H9 (cell line): ENCODE results near the gene CD209. TPM values are rescaled to one million over a fixed set of nuclear protein-coding genes. Genes with fewer than 3 reads are reported as not detected.

Source experiments
- DNase-seq: peaks from one replicate; pipeline ENCODE4 v3.0.0-alpha.2; 2017
- H2AFZ ChIP-seq: one replicate; pipeline ENCODE4 v1.6.1; 2013; ENCODE audit warnings: mild to moderate bottlenecking, low read length, control low read depth, moderate library complexity
- H2AK5ac ChIP-seq: 2 replicates; pipeline ENCODE4 v1.6.1; 2013; ENCODE audit warnings: low read length, control low read depth, mixed read lengths; ENCODE audit not compliant: insufficient read length
- H2BK120ac ChIP-seq: one replicate; pipeline ENCODE4 v1.6.1; 2013; ENCODE audit warnings: low read depth, mild to moderate bottlenecking, low read length, control low read depth, inconsistent platforms; ENCODE audit not compliant: poor library complexity, severe bottlenecking
- H2BK12ac ChIP-seq: 2 replicates; pipeline ENCODE4 v1.6.1; 2013; ENCODE audit warnings: low read length, control low read depth, mixed read lengths, low read depth; ENCODE audit not compliant: insufficient read length
- H2BK15ac ChIP-seq: 2 replicates; pipeline ENCODE4 v1.6.1; 2013; ENCODE audit warnings: low read depth, low read length, control low read depth
- H2BK20ac ChIP-seq: one replicate; pipeline ENCODE4 v1.6.1; 2013; ENCODE audit warnings: low read depth, mild to moderate bottlenecking, low read length, control low read depth, inconsistent platforms; ENCODE audit not compliant: poor library complexity, severe bottlenecking
- H2BK5ac ChIP-seq: 2 replicates; pipeline ENCODE4 v1.6.1; 2013; ENCODE audit warnings: low read length, control low read depth, mixed read lengths; ENCODE audit not compliant: insufficient read length
- H3K14ac ChIP-seq: 2 replicates; pipeline ENCODE4 v1.6.1; 2013; ENCODE audit warnings: low read length, control low read depth; ENCODE audit not compliant: insufficient read depth
- H3K18ac ChIP-seq: 2 replicates; pipeline ENCODE4 v1.6.1; 2013; ENCODE audit warnings: low read depth, mild to moderate bottlenecking, mixed read lengths, low read length, control low read depth; ENCODE audit not compliant: insufficient read length
- H3K23ac ChIP-seq: 2 replicates; pipeline ENCODE4 v1.6.1; 2013; ENCODE audit warnings: low read length, control low read depth, mixed read lengths, low read depth; ENCODE audit not compliant: insufficient read length
- H3K23me2 ChIP-seq: 2 replicates; pipeline ENCODE4 v1.6.1; 2013; ENCODE audit warnings: low read depth, mild to moderate bottlenecking, mixed read lengths, low read length, control low read depth; ENCODE audit not compliant: insufficient read length, poor library complexity, severe bottlenecking
- H3K27ac ChIP-seq: 2 replicates; pipeline ENCODE4 v1.5.1; 2013; ENCODE audit warnings: low read length, control low read depth, mixed read lengths, low read depth; ENCODE audit not compliant: insufficient read length
- H3K27me3 ChIP-seq: 2 replicates; pipeline ENCODE4 v1.6.1; 2013; ENCODE audit warnings: low read length, control low read depth, inconsistent platforms; ENCODE audit not compliant: insufficient read depth
- H3K4ac ChIP-seq: 2 replicates; pipeline ENCODE4 v1.6.1; 2013; ENCODE audit warnings: low read depth, mild to moderate bottlenecking, control low read depth, inconsistent platforms, low read length, moderate library complexity
- H3K4me1 ChIP-seq: 2 replicates; pipeline ENCODE4 v1.6.1; 2013; ENCODE audit warnings: low read length, control low read depth, inconsistent platforms; ENCODE audit not compliant: insufficient read depth
- H3K4me2 ChIP-seq: 2 replicates; pipeline ENCODE4 v1.6.1; 2013; ENCODE audit warnings: low read length, control low read depth, mixed read lengths; ENCODE audit not compliant: insufficient read length, insufficient read depth
- H3K56ac ChIP-seq: 2 replicates; pipeline ENCODE4 v1.6.1; 2013; ENCODE audit warnings: low read depth, mild to moderate bottlenecking, mixed read lengths, low read length, control low read depth; ENCODE audit not compliant: insufficient read length
- H3K79me1 ChIP-seq: 2 replicates; pipeline ENCODE4 v1.6.1; 2013; ENCODE audit warnings: low read depth, mild to moderate bottlenecking, moderate library complexity, low read length, control low read depth, inconsistent platforms; ENCODE audit not compliant: insufficient read depth, poor library complexity, severe bottlenecking
- H3K79me2 ChIP-seq: 2 replicates; pipeline ENCODE4 v1.6.1; 2013; ENCODE audit warnings: low read length, control low read depth, inconsistent platforms; ENCODE audit not compliant: insufficient read depth
- H3K9ac ChIP-seq: 2 replicates; pipeline ENCODE4 v1.6.1; 2013; ENCODE audit warnings: low read length, control low read depth, mixed read lengths; ENCODE audit not compliant: insufficient read length; ENCODE audit errors: extremely low read depth
- H3K9me3 ChIP-seq: one replicate; pipeline ENCODE4 v1.6.1; 2013; ENCODE audit warnings: low read depth, low read length, inconsistent platforms; ENCODE audit not compliant: control insufficient read depth
- H3T11ph ChIP-seq: one replicate; pipeline ENCODE4 v1.6.1; 2013; ENCODE audit warnings: mild to moderate bottlenecking, low read length, control low read depth, inconsistent platforms
- H4K20me1 ChIP-seq: one replicate; pipeline ENCODE4 v1.6.1; 2013; ENCODE audit not compliant: control insufficient read depth, insufficient read length, insufficient read depth
- H4K5ac ChIP-seq: 2 replicates; pipeline ENCODE4 v1.6.1; 2013; ENCODE audit warnings: low read depth, mild to moderate bottlenecking, mixed read lengths, low read length, control low read depth; ENCODE audit not compliant: insufficient read length
- H4K8ac ChIP-seq: replicated peaks from 2 replicates; pipeline ENCODE4 v1.6.1; 2013; ENCODE audit warnings: low read length, control low read depth, mixed read lengths, low read depth; ENCODE audit not compliant: insufficient read length
- H4K91ac ChIP-seq: 2 replicates; pipeline ENCODE4 v1.6.1; 2013; ENCODE audit warnings: low read depth, mild to moderate bottlenecking, moderate library complexity, mixed read lengths, low read length, control low read depth; ENCODE audit not compliant: insufficient read length
- H3K27ac Mint-ChIP-seq, 3 experiments: 2 replicates in 2 of 3; 3 replicates in 1 of 3; pipeline ENCODE4 v1.8.0; 2020 to 2021; ENCODE audit warnings: mixed read lengths in 3 of 3, mild to moderate bottlenecking in 1 of 3, moderate library complexity in 1 of 3
- H3K27me3 Mint-ChIP-seq: 2 replicates; pipeline ENCODE4 v1.8.0; 2021; ENCODE audit warnings: low read depth, mild to moderate bottlenecking, moderate library complexity, mixed read lengths
- H3K36me3 Mint-ChIP-seq, 3 experiments: 2 replicates in 2 of 3; 3 replicates in 1 of 3; pipeline ENCODE4 v1.8.0; 2020 to 2021; ENCODE audit warnings: low read depth in 3 of 3, mixed read lengths in 3 of 3; ENCODE audit not compliant: insufficient read depth in 1 of 3
- H3K4me1 Mint-ChIP-seq, 2 experiments: 2 replicates each; pipeline ENCODE4 v1.8.0; 2020; ENCODE audit warnings: mixed read lengths in 2 of 2
- H3K4me3 Mint-ChIP-seq, 2 experiments: 2 replicates in 1 of 2; 3 replicates in 1 of 2; pipeline ENCODE4 v1.8.0; 2020 to 2021; ENCODE audit warnings: mild to moderate bottlenecking in 2 of 2, mixed read lengths in 2 of 2, moderate library complexity in 1 of 2
- H3K9me3 Mint-ChIP-seq, 2 experiments: 2 replicates in 1 of 2; 3 replicates in 1 of 2; pipeline ENCODE4 v1.8.0; 2020; ENCODE audit warnings: mild to moderate bottlenecking in 2 of 2, mixed read lengths in 2 of 2, moderate library complexity in 1 of 2
- CTCF ChIP-seq: fragments of 200-600 bp; sonication (generic); conservative IDR thresholded peaks from 3 replicates; pipeline ENCODE4 v1.8.0; 2021; ENCODE audit warnings: antibody characterized with exemption, mild to moderate bottlenecking
- WGBS: extraction: QIAGEN DNeasy Blood & Tissue Kit; methylation state at CpG from one replicate; pipeline ENCODE4 v1.1.7; 2013; ENCODE audit warnings: missing lambda C conversion rate, low lambda C conversion rate, mixed read lengths; ENCODE audit not compliant: insufficient read length; ENCODE audit errors: extremely low coverage; 5-methylcytosine and 5-hydroxymethylcytosine counted together
- total RNA-seq: library from RNA; stranded (reverse); gene quantifications from 2 replicates; pipeline ENCODE4 v1.2.1, GENCODE V29; 2021

The CD209 gene
- total RNA-seq, 1 experiment from 2014 or later, result not detected

GRCh38 chr19:7743425-7743841 lies 3.9 kb downstream of the CD209 start:
- no peak overlapping the region for H4K91ac ChIP-seq
- no peak overlapping the region for H4K8ac ChIP-seq
- Mint-ChIP-seq H3K27me3 (peaks cover 41% of the 10 kb centered on the region), H3K27ac (no peak overlapping the region), H3K36me3 (peaks cover 0 to 4% (median 0%) of the 10 kb centered on the region in 3 experiments; a peak in 4 of 7 replicates), H3K4me1 (peaks cover 19 to 24% of the 10 kb centered on the region in 2 experiments), H3K9me3 (peaks cover 2 to 5% of the 10 kb centered on the region in 2 experiments; a peak in 3 of 5 replicates), H3K4me3 (no peak overlapping the region)
- no peak overlapping the region for H2BK120ac ChIP-seq
- no peak for DNase-seq
- no peak overlapping the region for H3K56ac ChIP-seq
- no peak overlapping the region for H4K5ac ChIP-seq
- no peak overlapping the region for H3K4ac ChIP-seq
- H2BK5ac ChIP-seq, result no peak overlapping the region
- H3K4me1 ChIP-seq, result peaks cover 9% of the 10 kb centered on the region; the same call in 1 of the 2 replicates
- TF ChIP-seq CTCF, result no peak
- no CpG with 5 or more reads among the region's 2 CpGs for WGBS
- H3K9me3 ChIP-seq, result no peaks in the 10 kb centered on the region
- H3K79me2 ChIP-seq, result no peaks in the 10 kb centered on the region
- no peak overlapping the region for H2BK12ac ChIP-seq
- H2AK5ac ChIP-seq, result no peak overlapping the region
- H2BK15ac ChIP-seq, result no peak overlapping the region
- H2AFZ ChIP-seq, result no peak overlapping the region
- no peak overlapping the region for H3T11ph ChIP-seq
- H4K20me1 ChIP-seq, result no peaks in the 10 kb centered on the region
- no peaks in the 10 kb centered on the region for H3K27me3 ChIP-seq
- H3K79me1 ChIP-seq, result no peaks in the 10 kb centered on the region
- no peak overlapping the region; the same call in 1 of the 2 replicates for H3K14ac ChIP-seq
- H3K18ac ChIP-seq, result no peak overlapping the region
- no peak overlapping the region for H2BK20ac ChIP-seq
- H3K23ac ChIP-seq, result no peak overlapping the region
- H3K4me2 ChIP-seq, result no peak overlapping the region
- no peak overlapping the region for H3K9ac ChIP-seq
- no peaks in the 10 kb centered on the region for H3K23me2 ChIP-seq
- H3K27ac ChIP-seq, result no peak overlapping the region
